NCI-H345 treated with DMSO at 0.1 percent for 48 hours (cell line): ENCODE measurements around the gene KIF13A.
"Not testable (repeated sequence)": the region's sequence is repeated elsewhere in the genome, so short reads cannot be mapped to it uniquely, and the experiment has no call there.

Experiments used
- DNase-seq: peaks from one replicate; lab custom pipeline; 2025; ENCODE audit not compliant: unreplicated experiment; lab: John Stamatoyannopoulos, UW

The KIF13A gene

GRCh38 chr6:17812311-17812710 is 175.1 kb downstream of the KIF13A start:
- DNase-seq = no peak

- DNase-seq = no peak
These were observed 178.8 kb downstream of the KIF13A start for GRCh38 chr6:17808609-17809008.

- not testable (repeated sequence) for DNase-seq
These were observed 180.0 kb downstream of the KIF13A start for GRCh38 chr6:17807431-17807830.

GRCh38 chr6:17803409-17803808 is 184.0 kb downstream of the KIF13A start:
- DNase-seq = no peak

GRCh38 chr6:17798477-17799154 is 188.8 kb downstream of the KIF13A start:
- DNase-seq = no peak

- no peak for DNase-seq
These were observed 196.9 kb downstream of the KIF13A start for GRCh38 chr6:17790489-17790888.

- no peak for DNase-seq
These were observed 202.2 kb downstream of the KIF13A start for GRCh38 chr6:17785094-17785787.

GRCh38 chr6:17780061-17780460 is 207.4 kb downstream of the KIF13A start:
- DNase-seq = no peak

GRCh38 chr6:17771609-17772008 is 215.8 kb downstream of the KIF13A start:
- DNase-seq = no peak

GRCh38 chr6:17768881-17769280 is 218.6 kb downstream of the KIF13A start:
- no peak for DNase-seq

- no peak for DNase-seq
These were observed 219.0 kb downstream of the KIF13A start for GRCh38 chr6:17768388-17768787.

- no peak for DNase-seq
These were observed 224.8 kb downstream of the KIF13A start for GRCh38 chr6:17762651-17763050.

- no peak for DNase-seq
These were observed 229.3 kb downstream of the KIF13A start for GRCh38 chr6:17758119-17758518.

GRCh38 chr6:17754254-17754653 is 233.2 kb downstream of the KIF13A start:
- no peak for DNase-seq

- not testable (repeated sequence) for DNase-seq
These were observed 242.1 kb downstream of the KIF13A start for GRCh38 chr6:17745324-17745723.

GRCh38 chr6:17744757-17745308 is 242.6 kb downstream of the KIF13A start:
- DNase-seq = not testable (repeated sequence)

GRCh38 chr6:17744019-17744756 is 243.2 kb downstream of the KIF13A start:
- DNase-seq = no peak

- DNase-seq = no peak
These were observed 245.9 kb downstream of the KIF13A start for GRCh38 chr6:17741507-17741906.

GRCh38 chr6:17740559-17741220 is 246.7 kb downstream of the KIF13A start:
- DNase-seq = peak; percentile 84

GRCh38 chr6:17737704-17738252 is 249.7 kb downstream of the KIF13A start:
- no peak for DNase-seq

GRCh38 chr6:17735311-17735710 is 252.1 kb downstream of the KIF13A start:
- DNase-seq = not testable (repeated sequence)
